GM12878 (cell line): ENCODE measurements around the gene CTNNBIP1. TPM values are rescaled to one million over a fixed set of nuclear protein-coding genes. Genes with fewer than 3 reads are reported as not detected.

Experiments
- ATAC-seq: fragments of 200-7000 bp; cut with Tn5 transposase; 3 replicates; pipeline ENCODE4 v1.9.1; 2020; ENCODE audit warnings: mild to moderate bottlenecking, moderate library complexity
- BruUV-seq: library from RNA; stranded (reverse); fragments of 400-500 nt; replicated peaks from 2 replicates; lab custom pipeline; 2021; lab: Mats Ljungman, UMichigan
- CTCF ChIA-PET: fragments of 300-600 bp; sonication (Branson Sonifier 250); formaldehyde crosslinking; extraction: SDS; loops from one replicate; lab custom pipeline; 2021; ENCODE audit warnings: inconsistent platforms; lab: Yijun Ruan, JAX
- POLR2A ChIA-PET: fragments of 350-600 bp; formaldehyde crosslinking; extraction: SDS; loops from one replicate; lab custom pipeline; 2021; ENCODE audit warnings: inconsistent platforms; lab: Charles Lee
- RAD21 ChIA-PET: fragments of 300-600 bp; sonication (Branson Sonifier 250); formaldehyde crosslinking; loops from one replicate; lab custom pipeline; 2023; ENCODE audit warnings: antibody characterized with exemption; ENCODE audit not compliant: unreplicated experiment; lab: Charles Lee
- SMC1A ChIA-PET: fragments of 300-600 bp; sonication (Branson Sonifier 250); formaldehyde crosslinking; loops from one replicate; lab custom pipeline; 2023; ENCODE audit not compliant: unreplicated experiment, uncharacterized antibody; lab: Charles Lee
- DNase-seq: peaks from one replicate; pipeline ENCODE4 v3.0.0-alpha.2; 2011; ENCODE audit warnings: low read depth, low spot score
- FAIRE-seq: peaks from 3 replicates; lab custom pipeline; 2011; peaks lifted over from hg19 to GRCh38; lab: Jason Lieb, UNC
- H2AFZ ChIP-seq: 2 replicates; pipeline ENCODE4 v1.6.0; 2011; ENCODE audit warnings: low read depth, low read length, control low read depth; ENCODE audit not compliant: control insufficient read depth
- H3K27ac ChIP-seq: 2 replicates; pipeline ENCODE4 v1.5.1; 2011; ENCODE audit warnings: control low read depth; ENCODE audit not compliant: control insufficient read depth, insufficient read depth
- H3K27me3 ChIP-seq, 2 experiments: replicated peaks in 1 of 2; 2 replicates each; pipeline versions ENCODE4 v1.6.0 to v1.6.1; 2011; ENCODE audit warnings: low read length in 1 of 2; ENCODE audit not compliant: control insufficient read depth in 2 of 2, insufficient read depth in 2 of 2
- H3K36me3 ChIP-seq, 2 experiments: 2 replicates each; pipeline ENCODE4 v1.5.1; 2011; ENCODE audit warnings: low read length in 1 of 2; ENCODE audit not compliant: control insufficient read depth in 2 of 2, insufficient read depth in 2 of 2
- H3K4me1 ChIP-seq: 2 replicates; pipeline ENCODE4 v1.6.1; 2011; ENCODE audit warnings: mild to moderate bottlenecking, low read length, moderate library complexity, mixed read lengths; ENCODE audit not compliant: control insufficient read depth, insufficient read depth
- H3K4me2 ChIP-seq: 2 replicates; pipeline ENCODE4 v1.6.0; 2011; ENCODE audit warnings: control low read depth; ENCODE audit not compliant: control insufficient read depth, insufficient read depth
- H3K4me3 ChIP-seq: fragments of 200-600 bp; sonication (generic); 2 replicates; pipeline ENCODE4 v1.5.1; 2016
- H3K79me2 ChIP-seq: 2 replicates; pipeline ENCODE4 v1.6.0; 2011; ENCODE audit warnings: low read length; ENCODE audit not compliant: control insufficient read depth, insufficient read depth
- H3K9ac ChIP-seq: 2 replicates; pipeline ENCODE4 v1.8.0; 2011; ENCODE audit warnings: low read length, control low read depth, mixed read lengths; ENCODE audit not compliant: control insufficient read depth, insufficient read depth
- H3K9me3 ChIP-seq: replicated peaks from 3 replicates; pipeline ENCODE4 v1.5.1; 2011; ENCODE audit warnings: mild to moderate bottlenecking, low read length; ENCODE audit not compliant: control insufficient read depth, insufficient read depth
- H4K20me1 ChIP-seq: 2 replicates; pipeline ENCODE4 v1.6.0; 2011; ENCODE audit not compliant: control insufficient read depth, insufficient read depth
- CHD1 ChIP-seq: IDR thresholded peaks from 2 replicates; pipeline ENCODE4 v1.6.1; 2012; ENCODE audit warnings: low read depth, low read length, improper control_type of control experiment
- E4F1 ChIP-seq: fragments of 450-650 bp; IDR thresholded peaks from 2 replicates; pipeline ENCODE4 v1.6.1; 2018; ENCODE audit warnings: borderline replicate concordance, mild to moderate bottlenecking; ENCODE audit not compliant: partially characterized antibody
- EGR1 ChIP-seq, 2 experiments: IDR thresholded peaks; 1 replicate in 1 of 2; 2 replicates in 1 of 2; pipeline ENCODE4 v1.6.1; 2011 to 2012; ENCODE audit warnings: low read depth in 2 of 2, low read length in 2 of 2, borderline replicate concordance in 1 of 2, mild to moderate bottlenecking in 1 of 2, moderate library complexity in 1 of 2
- IRF4 ChIP-seq: IDR thresholded peaks from 2 replicates; pipeline ENCODE4 v1.6.1; 2011; ENCODE audit warnings: low read depth, low read length
- NFXL1 ChIP-seq: fragments of 450-650 bp; IDR thresholded peaks from 2 replicates; pipeline ENCODE4 v1.6.1; 2017; ENCODE audit warnings: antibody characterized with exemption, mild to moderate bottlenecking, borderline replicate concordance
- NKRF ChIP-seq: fragments of 450-650 bp; conservative IDR thresholded peaks from 2 replicates; pipeline ENCODE4 v1.6.1; 2017; ENCODE audit warnings: mild to moderate bottlenecking, moderate library complexity
- PAX5 ChIP-seq: IDR thresholded peaks from 2 replicates; pipeline ENCODE4 v1.6.1; 2011; ENCODE audit warnings: low read depth, low read length, borderline replicate concordance
- PAX8 ChIP-seq: fragments of 450-650 bp; IDR thresholded peaks from 2 replicates; pipeline ENCODE4 v1.6.1; 2017; ENCODE audit warnings: mild to moderate bottlenecking, moderate library complexity
- SIN3A ChIP-seq: IDR thresholded peaks from 2 replicates; pipeline ENCODE4 v1.6.1; 2012; ENCODE audit warnings: low read depth, low read length, improper control_type of control experiment
- SMAD5 ChIP-seq: IDR thresholded peaks from 2 replicates; pipeline ENCODE4 v1.6.1; 2016; ENCODE audit warnings: antibody characterized with exemption, low read depth
- YY1 ChIP-seq: IDR thresholded peaks from 2 replicates; pipeline ENCODE4 v1.6.1; 2011; ENCODE audit warnings: low read depth, mild to moderate bottlenecking, low read length
- WGBS: methylation state at CpG from one replicate; pipeline ENCODE4 v1.1.6; 2016; ENCODE audit warnings: low lambda C conversion rate; ENCODE audit not compliant: insufficient replicate concordance, insufficient coverage; ENCODE audit errors: missing lambda C conversion rate; 5-methylcytosine and 5-hydroxymethylcytosine counted together
- in situ Hi-C: fragments of 300-500 bp; cut with MboI; formaldehyde crosslinking; loops from 9 replicates; pipeline ENCODE4 v1.14.3; 2018; ENCODE audit warnings: mixed read lengths
- intact Hi-C: fragments of 100-400 bp; cut with micrococcal nuclease; formaldehyde crosslinking; loops from one replicate; pipeline ENCODE4 v1.14.2; 2022; ENCODE audit not compliant: unreplicated experiment
- polyA plus RNA-seq, 11 experiments: library from polyadenylated mRNA; depleted of rRNA in 4 of 11; unstranded in 6 of 11; stranded (reverse) in 5 of 11; fragments of >200 nt; fragmentation: Nextera tagmentation in 4 of 11; fragmentation: Illumina TruSeq in 1 of 11; extraction: Ambion mirVana in 4 of 11; extraction: Trizol in 1 of 11; gene quantifications; 1 replicate in 1 of 11; 2 replicates in 10 of 11; pipeline versions ENCODE4 v1.2.1 to v1.2.3, GENCODE V29; 2011 to 2016; ENCODE audit warnings: inconsistent platforms in 2 of 11, missing spikeins in 2 of 11, low read depth in 1 of 11
- total RNA-seq, 4 experiments: library from RNA; depleted of rRNA in 3 of 4; stranded (reverse); fragments of >200 nt in 3 of 4; fragmentation: Illumina TruSeq in 1 of 4; extraction: Trizol in 1 of 4; gene quantifications; 2 replicates each; pipeline versions ENCODE4 v1.2.1 to v1.2.3, GENCODE V29; 2013 to 2021

The CTNNBIP1 gene
- total and polyA plus RNA-seq, 10 of the 15 experiments (the other 5 are each of a cell fraction or from before 2014, with no cell fraction given) = 0.42 to 31.8 (median 10.8) TPM

- TF ChIP-seq NKRF = no peak
Measured at GRCh38 chr1:9942399-9942938, 32.4 kb upstream of the CTNNBIP1 start (continued).

DNA sequence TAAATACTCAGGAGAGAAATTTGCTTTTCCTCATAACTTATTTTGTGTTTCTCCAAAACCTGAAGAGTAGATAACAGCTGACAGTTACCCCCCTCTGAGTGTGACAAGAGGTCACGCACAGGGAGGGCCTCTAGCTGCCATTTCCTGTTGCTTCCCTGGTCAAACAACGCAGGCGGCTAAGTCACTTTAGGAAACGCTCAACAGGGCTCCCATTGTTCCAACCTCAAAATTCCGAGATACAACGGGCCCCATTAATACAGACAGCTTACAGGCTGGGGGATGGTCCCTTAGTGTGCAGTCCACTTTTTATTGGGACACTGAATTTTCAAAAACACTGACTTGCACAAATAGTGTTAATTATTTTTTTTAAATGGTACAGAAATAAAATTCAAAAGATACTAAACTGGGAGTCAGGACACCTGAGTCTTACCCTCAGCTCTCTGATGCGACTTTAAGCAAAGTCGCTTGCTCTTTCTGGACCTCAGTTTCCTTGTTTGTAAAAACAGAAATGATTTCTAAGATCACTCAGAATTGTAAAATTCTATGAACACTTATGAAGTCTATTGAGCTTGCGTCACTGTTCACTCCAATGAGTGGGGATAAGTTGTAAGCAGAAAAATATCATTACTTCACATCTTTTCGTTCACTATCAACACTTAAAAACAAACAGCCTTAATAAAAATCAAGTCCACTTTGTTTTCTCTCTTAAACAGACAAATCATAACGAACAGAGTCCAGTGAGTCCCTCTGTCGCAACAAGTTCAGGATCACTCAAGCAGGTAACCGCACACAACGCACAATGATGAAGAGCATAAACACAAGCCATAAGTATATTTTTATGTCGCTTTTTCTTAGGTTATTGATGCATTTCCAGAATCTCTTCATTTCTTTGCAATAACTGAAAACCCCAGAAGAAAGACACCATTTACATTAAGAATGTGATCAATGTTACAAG lies 19.6 kb upstream of the CTNNBIP1 start:
- WGBS = 92% methylated on average over 15 of the region's 15 CpGs
- ChIA-PET SMC1A (interaction anchor here (0.6 to 1.2 kb wide), 3 partner anchors 8 to 289 kb away, joined by 3 read pairs; no protein-coding TSS in a partner anchor), RAD21 (no interaction called here), POLR2A (interaction anchor here (0.5 to 1.1 kb wide), 2 partner anchors 10 to 928 kb away, joined by 4 to 5 read pairs; no protein-coding TSS in a partner anchor), CTCF (interaction anchor here (0.9 kb wide), 1 partner anchor 55 kb away, joined by 3 read pairs; no protein-coding TSS in a partner anchor)
- Histone ChIP-seq H4K20me1 (no peaks in the 10 kb centered on the region), H3K4me1 (peaks cover 9% of the 10 kb centered on the region), H3K36me3 (peaks cover 0 to 8% of the 10 kb centered on the region in 2 experiments; a peak in 2 of 4 replicates), H3K4me2 (no peak overlapping the region), H3K9ac (no peak overlapping the region), H3K27ac (no peak overlapping the region), H3K79me2 (no peaks in the 10 kb centered on the region), H3K4me3 (no peak overlapping the region), H2AFZ (no peak overlapping the region), H3K27me3 (no peaks in the 10 kb centered on the region), H3K9me3 (no peaks in the 10 kb centered on the region)
- BruUV-seq = no TSS peak
- intact Hi-C loops (no loop called here), in situ Hi-C loops (no loop called here)
- FAIRE-seq (no peak), ATAC-seq (no peak), DNase-seq (no peak)
- TF ChIP-seq SMAD5 (no peak), NKRF (no peak), PAX8 (no peak), NFXL1 (no peak), SIN3A (no peak), YY1 (no peak), PAX5 (no peak), CHD1 (no peak), IRF4 (no peak), EGR1 (IDR thresholded peaks at IDR 0.05; ENCODE audit: borderline replicate concordance in 1 of 2, low read depth in 2 of 2, low read length in 2 of 2) (no peak), E4F1 (no peak)
